A673 (cell line): Measurements from ENCODE around the gene WNT2B.

ENCODE experiments used
- CTCF ChIP-seq: fragments of 300-800, 200-600 bp; sonication (generic); conservative IDR thresholded peaks from 2 replicates; pipeline ENCODE4 v1.5.1; 2017; ENCODE audit warnings: low read depth, mild to moderate bottlenecking, antibody characterized with exemption, low read length, moderate library complexity, mixed read lengths
- EZH2 ChIP-seq: fragments of 200-600 bp; sonication (generic); IDR thresholded peaks from 2 replicates; pipeline ENCODE4 v1.6.1; 2017; ENCODE audit warnings: borderline replicate concordance, low read depth, mild to moderate bottlenecking, mixed read lengths, antibody characterized with exemption, low read length; ENCODE audit not compliant: poor library complexity, severe bottlenecking

GRCh38 chr1:112496290-112496689, 12.5 kb upstream of the WNT2B start:
- TF ChIP-seq EZH2 (no peak), CTCF (no peak)
